ENCODE data around the gene RCCD1.

Gene RCCD1

DNA sequence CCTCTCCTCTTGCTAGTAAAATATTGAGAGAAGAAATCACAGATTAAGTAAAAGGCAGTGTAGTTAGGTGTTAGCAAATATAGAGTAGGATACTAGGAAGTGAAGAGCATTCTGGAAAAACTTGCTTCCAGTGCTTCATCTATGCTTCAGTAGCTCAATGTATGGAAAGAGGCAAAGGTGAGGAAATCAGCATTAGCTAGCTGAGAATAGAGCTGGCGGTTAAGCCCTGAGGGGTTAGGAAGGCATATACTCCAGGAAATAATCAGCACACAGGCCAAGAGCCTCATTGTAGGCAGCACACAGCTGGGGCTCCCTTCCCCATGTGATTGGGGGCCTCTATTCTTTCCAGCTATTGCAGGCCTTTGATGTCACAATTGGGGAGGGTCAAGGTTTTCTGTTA lies 13.8 kb downstream of the RCCD1 start:
- DNase-seq: peak in 1 of 3 experiments; percentile 23

DNA sequence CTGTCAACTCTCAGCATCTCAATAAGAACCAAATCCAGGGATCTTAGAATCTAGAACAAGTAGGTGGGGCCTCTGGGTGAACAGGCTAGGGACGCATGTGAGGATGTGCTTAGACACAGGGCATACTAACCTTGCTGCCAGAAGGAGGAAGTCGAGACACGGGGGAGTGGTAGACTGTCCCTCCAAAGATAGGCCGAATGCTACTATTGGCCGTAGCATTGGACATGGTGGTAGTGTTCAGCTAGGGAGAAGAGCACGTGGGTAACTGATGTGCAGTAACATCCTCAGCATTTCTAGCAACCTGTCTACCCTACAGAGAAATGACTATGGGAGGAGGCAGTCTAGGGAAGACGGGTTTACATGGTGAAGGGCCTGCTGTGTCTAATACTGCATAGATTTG lies 15.6 kb downstream of the RCCD1 start:
- DNase-seq: no peak

GRCh38 chr15:90972133-90972532 lies 17.4 kb downstream of the RCCD1 start:
- no peak for DNase-seq

- no peak for DNase-seq
Measured at GRCh38 chr15:90974216-90974615, 19.5 kb downstream of the RCCD1 start.

DNA sequence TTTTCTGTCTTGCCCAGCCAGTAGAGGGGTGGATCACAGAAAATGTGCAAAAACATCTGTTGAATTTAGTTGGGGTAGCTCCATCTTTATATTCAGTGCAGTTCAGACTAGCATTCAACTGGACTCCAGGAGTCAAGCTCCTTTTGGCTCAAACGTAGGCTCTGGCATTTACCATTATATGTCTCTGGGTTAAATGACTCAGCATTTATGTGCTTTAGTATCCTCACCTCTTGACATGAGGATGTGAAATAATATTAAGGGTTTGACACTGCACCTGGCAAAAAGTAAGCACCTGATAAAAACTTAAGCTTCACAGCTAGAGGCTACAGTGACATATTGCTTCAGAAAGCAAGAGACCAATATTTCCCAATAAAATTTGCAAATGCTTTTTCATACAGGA lies 24.9 kb downstream of the RCCD1 start:
- DNase-seq: no peak

DNA sequence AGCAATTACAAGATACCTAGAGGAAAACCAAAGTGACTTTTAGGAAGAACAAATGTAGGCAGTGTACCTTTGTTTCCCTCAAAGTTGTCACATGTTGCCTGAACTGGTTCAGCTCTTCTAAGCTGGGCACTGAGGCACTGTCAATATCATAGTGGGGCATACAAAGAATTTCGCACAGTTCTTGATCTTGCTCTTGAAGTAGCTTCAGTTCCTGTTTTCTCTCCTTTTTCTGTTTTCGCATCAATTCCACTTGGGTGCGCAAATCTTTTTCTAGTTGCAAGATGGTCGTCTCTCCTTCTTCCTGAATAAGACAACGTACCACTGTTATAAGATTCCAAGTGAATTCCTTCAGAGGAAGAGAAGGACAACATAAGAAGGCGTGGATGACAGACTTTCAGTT lies 27.0 kb downstream of the RCCD1 start:
- DNase-seq: no peak

- no peak for DNase-seq
Measured at GRCh38 chr15:90982135-90982534, 27.5 kb downstream of the RCCD1 start.

GRCh38 chr15:90986790-90987507 lies 32.3 kb downstream of the RCCD1 start:
- no peak for DNase-seq

- DNase-seq: peak in 1 of 3 experiments; percentile 31
Measured at GRCh38 chr15:90987561-90988141, 33.0 kb downstream of the RCCD1 start.

DNA sequence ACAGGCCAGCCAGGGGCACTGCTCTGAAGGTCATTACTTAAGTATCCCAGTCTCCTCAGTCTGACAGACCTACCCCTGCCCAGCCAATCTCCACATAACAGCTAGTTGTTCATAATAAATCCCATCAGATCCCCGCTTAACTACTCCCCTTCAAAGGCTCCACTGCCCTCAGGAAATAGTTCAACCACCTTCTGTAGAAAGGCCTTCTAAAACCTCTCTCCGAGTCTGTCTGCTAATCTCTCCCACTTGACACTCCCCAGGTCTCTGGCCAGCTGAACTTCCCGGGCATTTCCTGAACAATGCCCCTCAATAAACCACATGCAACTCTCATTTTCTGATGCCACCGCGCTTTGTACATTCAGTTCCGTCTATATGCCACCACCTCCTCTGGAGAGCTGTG lies 33.6 kb downstream of the RCCD1 start:
- no peak for DNase-seq

DNA sequence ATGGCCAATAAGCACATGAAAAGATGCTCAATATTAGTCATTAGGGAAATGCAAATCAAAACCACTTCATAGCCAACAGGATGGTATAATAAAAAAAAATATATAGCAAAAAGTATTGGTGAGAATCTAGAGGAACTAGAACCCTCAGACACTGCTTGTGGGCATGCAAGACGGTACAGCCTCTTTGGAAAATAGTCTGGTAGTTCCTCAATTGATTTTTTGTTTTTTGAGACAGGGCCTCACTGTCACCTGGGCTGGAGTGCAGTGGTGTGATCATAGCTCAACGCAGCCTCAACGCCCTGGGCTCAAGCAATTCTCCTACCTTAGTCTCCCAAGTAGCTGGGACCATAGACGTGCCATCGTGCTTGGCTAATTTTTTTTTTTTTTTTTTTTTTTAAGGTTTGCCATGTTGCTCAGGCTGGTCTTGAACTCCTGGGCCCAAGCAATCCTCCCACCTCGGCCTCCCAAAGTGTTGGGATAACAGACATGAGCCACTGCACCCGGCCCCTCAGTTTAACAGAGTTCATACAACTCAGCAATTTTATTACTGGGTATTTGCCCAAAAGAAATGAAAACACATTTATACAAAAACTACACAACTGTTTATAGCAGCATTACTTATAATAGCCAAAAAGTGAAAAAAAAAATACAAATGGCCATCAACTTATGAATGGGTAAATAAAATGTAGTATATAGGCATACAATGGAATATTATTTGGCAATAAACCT lies 34.5 kb downstream of the RCCD1 start:
- no peak for DNase-seq

- no peak for DNase-seq
Measured at GRCh38 chr15:90990446-90990845, 35.8 kb downstream of the RCCD1 start.

DNA sequence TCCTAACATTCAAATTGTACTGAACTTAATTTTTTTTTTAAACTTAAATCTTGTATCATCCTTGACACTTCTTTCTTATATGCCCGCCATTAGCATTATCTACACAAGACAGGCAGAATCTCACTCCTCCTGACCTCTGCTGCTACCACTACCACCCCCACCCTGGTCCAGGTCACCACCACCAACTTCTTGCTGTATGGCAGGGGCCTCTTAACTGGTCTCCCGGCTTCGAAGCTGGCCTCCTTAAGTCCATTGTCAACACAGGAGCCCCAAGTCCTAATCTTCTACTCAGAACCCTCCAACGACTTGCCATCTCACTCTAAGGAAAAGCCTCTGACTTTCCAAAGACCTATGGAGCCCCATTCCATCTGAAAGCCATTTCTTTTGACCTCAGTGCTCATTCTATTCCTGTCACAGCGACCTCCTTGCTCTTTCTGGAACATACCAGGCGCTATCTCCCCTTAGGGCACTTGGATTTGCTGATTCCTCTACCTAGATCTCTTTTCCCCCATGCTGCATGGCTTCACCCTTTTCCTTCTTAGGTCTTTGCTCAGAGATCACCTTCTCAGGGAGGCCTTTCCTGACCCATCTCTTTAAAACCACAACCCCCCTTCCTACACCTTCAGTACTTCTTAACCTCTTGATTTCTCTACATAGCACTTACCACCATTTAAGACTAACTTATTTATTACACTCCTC lies 37.1 kb downstream of the RCCD1 start:
- DNase-seq: no peak

DNA sequence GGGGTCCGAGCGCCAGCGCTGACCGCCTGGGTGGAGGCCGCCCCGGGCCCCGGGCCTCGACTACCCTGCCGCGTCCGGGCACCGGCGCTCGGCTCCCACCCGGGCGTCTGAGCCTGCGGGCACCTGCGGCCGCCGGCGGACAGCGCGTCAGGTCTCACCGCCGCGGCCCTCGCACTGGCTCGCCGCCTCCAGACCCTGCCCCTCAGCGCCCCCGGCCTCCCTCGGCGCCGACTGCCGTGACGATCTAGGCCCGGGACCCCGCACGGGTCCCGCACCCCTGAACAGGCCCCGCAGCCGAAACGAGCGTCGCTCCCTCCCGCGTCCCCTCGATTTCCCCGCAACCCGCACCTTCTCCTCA lies 39.4 kb downstream of the RCCD1 start:
- DNase-seq: no peak

- peak; percentile 98 to 100 (median 99) for DNase-seq
Measured at GRCh38 chr15:90994417-90995311, 40.0 kb downstream of the RCCD1 start, which contains the start of gene PRC1. PRC1 (minus strand) TSS chr15:90994535; CDS start chr15:90994417, 118 bp downstream.

DNA sequence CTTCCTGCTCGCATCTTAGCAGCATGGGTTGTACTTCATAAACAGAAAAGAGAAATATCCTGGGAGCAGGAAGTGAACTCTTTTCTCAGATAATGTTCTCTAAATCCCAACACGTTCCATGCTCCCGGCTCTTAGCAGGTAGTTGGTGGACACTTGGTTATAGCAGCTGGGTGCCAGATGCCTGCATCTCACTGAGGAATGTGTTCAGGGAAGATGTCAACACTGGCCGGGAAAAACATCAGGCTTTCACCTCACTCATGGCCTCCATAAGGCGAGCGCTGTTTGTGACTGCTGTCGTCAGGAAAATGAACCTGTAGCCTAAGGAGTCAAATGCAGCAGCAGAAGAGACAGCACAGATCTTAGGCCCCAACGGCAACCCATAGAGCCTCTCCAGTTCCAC lies 44.1 kb downstream of the RCCD1 start:
- DNase-seq: no peak

DNA sequence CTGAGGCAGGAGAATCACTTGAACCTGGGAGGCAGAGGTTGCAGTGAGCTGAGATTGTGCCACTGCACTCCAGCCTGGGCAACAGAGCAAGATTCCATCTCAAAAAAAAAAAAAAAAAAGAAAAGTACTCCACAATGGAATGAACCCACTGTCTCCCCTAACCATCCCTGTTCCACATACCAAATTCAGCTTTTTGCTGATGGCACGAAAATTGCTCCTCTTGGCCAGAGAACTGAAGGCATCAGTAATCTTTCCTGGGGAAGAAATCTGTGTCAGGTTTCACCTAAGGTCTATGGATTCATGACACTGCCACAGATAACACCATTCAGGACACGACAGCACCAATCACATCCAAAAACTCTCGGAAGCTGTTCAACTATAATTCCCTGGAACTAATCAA lies 46.5 kb downstream of the RCCD1 start:
- no peak for DNase-seq

GRCh38 chr15:91007266-91007665 lies 52.6 kb downstream of the RCCD1 start:
- DNase-seq: no peak

All from NCI-H1417 (cell line).